NOMO-1 (cell line): ENCODE results near the gene ZNF629.

ENCODE experiments used
- DNase-seq, 2 experiments: peaks; one replicate each; lab custom pipeline; 2025; ENCODE audit not compliant: unreplicated experiment in 2 of 2; lab: John Stamatoyannopoulos, UW

Gene ZNF629

GRCh38 chr16:30750201-30750600 is 36.8 kb downstream of the ZNF629 start:
- no peak for DNase-seq

- DNase-seq = peak in 1 of 2 experiments; percentile 18
Measured at GRCh38 chr16:30748634-30749445, 38.2 kb downstream of the ZNF629 start.

- peak; percentile 98 to 100 for DNase-seq
Measured at GRCh38 chr16:30747799-30748633, 39.0 kb downstream of the ZNF629 start, which contains the start of gene PHKG2. Gene PHKG2, plus strand, starts transcription at chr16:30748425. Its CDS starts 396 bp downstream, at chr16:30748821.

GRCh38 chr16:30747331-30747730 is 39.7 kb downstream of the ZNF629 start:
- DNase-seq = no peak

- DNase-seq = peak in 1 of 2 experiments; percentile 48
Measured at GRCh38 chr16:30746638-30747175, 40.3 kb downstream of the ZNF629 start.

GRCh38 chr16:30745082-30745481 is 41.9 kb downstream of the ZNF629 start:
- DNase-seq = no peak

GRCh38 chr16:30744183-30744582 is 42.8 kb downstream of the ZNF629 start:
- DNase-seq = no peak

GRCh38 chr16:30743716-30744115 is 43.3 kb downstream of the ZNF629 start:
- DNase-seq = no peak

- DNase-seq = no peak
Measured at GRCh38 chr16:30741461-30741914, 45.5 kb downstream of the ZNF629 start.

GRCh38 chr16:30740364-30741251 is 46.4 kb downstream of the ZNF629 start:
- no peak for DNase-seq

- DNase-seq = no peak
Measured at GRCh38 chr16:30738984-30739951, 47.7 kb downstream of the ZNF629 start.

GRCh38 chr16:30737794-30738648 is 49.0 kb downstream of the ZNF629 start:
- no peak for DNase-seq

- no peak for DNase-seq
Measured at GRCh38 chr16:30736995-30737793, 49.8 kb downstream of the ZNF629 start.

- no peak for DNase-seq
Measured at GRCh38 chr16:30731411-30731810, 55.6 kb downstream of the ZNF629 start.

- peak in 1 of 2 experiments; percentile 21 for DNase-seq
Measured at GRCh38 chr16:30728899-30729672, 57.9 kb downstream of the ZNF629 start.
